CD4-positive, alpha-beta memory T cell (primary cell): Measurements from ENCODE around the gene SESN3. TPM values are rescaled to one million over a fixed set of nuclear protein-coding genes. Genes with fewer than 3 reads are reported as not detected.
"Not testable (repeated sequence)": the region's sequence is repeated elsewhere in the genome, so short reads cannot be mapped to it uniquely, and the experiment has no call there.

Experiments
- CTCF ChIA-PET: fragments of 350-600 bp; sonication (Branson Sonifier 250); formaldehyde crosslinking; loops from one replicate; lab custom pipeline; 2021; ENCODE audit warnings: inconsistent platforms; ENCODE audit not compliant: partially characterized antibody; lab: Charles Lee
- POLR2A ChIA-PET: fragments of 350-600 bp; sonication (Branson Sonifier 250); formaldehyde crosslinking; loops from one replicate; lab custom pipeline; 2021; ENCODE audit not compliant: partially characterized antibody; lab: Charles Lee
- DNase-seq, 5 donors: peaks; one replicate each; pipeline versions ENCODE4 v3.0.0 to v3.0.0-alpha.2; 2020 to 2022; ENCODE audit warnings: mixed read lengths in 1 of 5
- H3K27ac ChIP-seq: one replicate; pipeline ENCODE4 v1.7.0; 2013; ENCODE audit warnings: low read depth, low read length
- H3K27me3 ChIP-seq: 2 replicates; pipeline ENCODE4 v1.7.0; 2013; ENCODE audit warnings: mild to moderate bottlenecking, low read length, moderate library complexity; ENCODE audit not compliant: insufficient read depth
- H3K36me3 ChIP-seq: 2 replicates; pipeline ENCODE4 v1.7.0; 2013; ENCODE audit warnings: mild to moderate bottlenecking, low read length, moderate library complexity; ENCODE audit not compliant: insufficient read depth
- H3K4me1 ChIP-seq: 2 replicates; pipeline ENCODE4 v1.7.0; 2013; ENCODE audit warnings: mild to moderate bottlenecking, low read length, moderate library complexity; ENCODE audit not compliant: insufficient read depth
- H3K4me3 ChIP-seq, 2 donors: one replicate each; pipeline ENCODE4 v1.7.0; 2013; ENCODE audit warnings: low read length in 2 of 2, mild to moderate bottlenecking in 1 of 2
- H3K9me3 ChIP-seq, 2 donors: one replicate each; pipeline ENCODE4 v1.7.0; 2013; ENCODE audit warnings: low read length in 2 of 2, control low read depth in 1 of 2; ENCODE audit not compliant: control insufficient read depth in 1 of 2
- H3K27ac Mint-ChIP-seq, 7 donors: one replicate each; pipeline ENCODE4 v1.8.0; 2020 to 2021; ENCODE audit warnings: mixed read lengths in 7 of 7, mild to moderate bottlenecking in 6 of 7, inconsistent platforms in 3 of 7, moderate library complexity in 3 of 7
- H3K27me3 Mint-ChIP-seq, 2 donors: one replicate each; pipeline ENCODE4 v1.8.0; 2020 to 2021; ENCODE audit warnings: mixed read lengths in 2 of 2
- H3K36me3 Mint-ChIP-seq, 2 donors: one replicate each; pipeline ENCODE4 v1.8.0; 2020 to 2021; ENCODE audit warnings: mixed read lengths in 2 of 2, inconsistent platforms in 1 of 2, mild to moderate bottlenecking in 1 of 2
- H3K4me1 Mint-ChIP-seq, 4 donors: one replicate each; pipeline ENCODE4 v1.8.0; 2020 to 2021; ENCODE audit warnings: mixed read lengths in 4 of 4, mild to moderate bottlenecking in 1 of 4
- H3K4me3 Mint-ChIP-seq, 8 donors: one replicate each; pipeline ENCODE4 v1.8.0; 2020 to 2021; ENCODE audit warnings: mixed read lengths in 8 of 8, mild to moderate bottlenecking in 7 of 8, moderate library complexity in 6 of 8, inconsistent platforms in 3 of 8
- H3K9me3 Mint-ChIP-seq, 8 donors: one replicate each; pipeline ENCODE4 v1.8.0; 2020 to 2021; ENCODE audit warnings: mixed read lengths in 8 of 8, mild to moderate bottlenecking in 5 of 8, inconsistent platforms in 3 of 8, moderate library complexity in 1 of 8
- intact Hi-C: fragments of 100-400 bp; cut with micrococcal nuclease; formaldehyde crosslinking; loops from one replicate; pipeline ENCODE4 v1.15.1; 2023
- polyA plus RNA-seq, 2 donors: library from polyadenylated mRNA; unstranded; fragments of 300-500 nt; fragmentation: Illumina TruSeq; gene quantifications; one replicate each; pipeline ENCODE4 v1.2.3, GENCODE V29; 2021
- total RNA-seq, 2 experiments: library from RNA; stranded (reverse); gene quantifications; one replicate each; pipeline ENCODE4 v1.2.3, GENCODE V29; 2021

SESN3 gene
- total and polyA plus RNA-seq, 4 experiments from 2014 or later: 1.8 to 211 (median 104) TPM

- not testable (repeated sequence) for H3K9me3 Mint-ChIP-seq, H3K27ac Mint-ChIP-seq, H3K4me3 Mint-ChIP-seq, H3K36me3 ChIP-seq, H3K27me3 ChIP-seq, H3K4me3 ChIP-seq, H3K9me3 ChIP-seq, H3K27me3 Mint-ChIP-seq, H3K36me3 Mint-ChIP-seq, DNase-seq, H3K27ac ChIP-seq
- H3K4me1 ChIP-seq: peaks cover 35% of the 10 kb centered on the region
- intact Hi-C loops: loop anchor here (5.0 kb wide), 1 partner anchor 165 kb away; the partner anchor contains the start of gene ENDOD1
- POLR2A ChIA-PET: interaction anchor here (7.5 kb wide), 1 partner anchor 21 kb away, joined by 127 read pairs; the partner anchor contains the start of gene SESN3
- H3K4me1 Mint-ChIP-seq: peaks cover 22 to 41% (median 35%) of the 10 kb centered on the region in 4 donors
- CTCF ChIA-PET: interaction anchor here (1.2 to 2.9 kb wide), 2 partner anchors 9 to 99 kb away, joined by 3 to 8 read pairs; no protein-coding TSS in a partner anchor
Measured at GRCh38 chr11:95251896-95252295, 20.9 kb upstream of the SESN3 start.

GRCh38 chr11:95248666-95249467, 17.9 kb upstream of the SESN3 start:
- Histone ChIP-seq H3K4me3 (no peak overlapping the region), H3K9me3 (no peaks in the 10 kb centered on the region), H3K27me3 (no peaks in the 10 kb centered on the region), H3K36me3 (no peaks in the 10 kb centered on the region), H3K27ac (no peak overlapping the region), H3K4me1 (peaks cover 7% of the 10 kb centered on the region)
- CTCF ChIA-PET: interaction anchor here (0.9 kb wide), 1 partner anchor 18 kb away, joined by 3 read pairs; the partner anchor contains the start of gene SESN3
- no peak for DNase-seq
- Mint-ChIP-seq H3K27me3 (peaks cover 0 to 2% of the 10 kb centered on the region in 2 donors), H3K36me3 (peaks cover 0 to 4% of the 10 kb centered on the region in 2 donors), H3K4me1 (peaks cover under 1 to 11% (median 7%) of the 10 kb centered on the region in 4 donors), H3K4me3 (no peak overlapping the region), H3K27ac (peak overlapping the region in 2 of 7 donors; percentile 6 to 54), H3K9me3 (no peaks in the 10 kb centered on the region)
- POLR2A ChIA-PET: interaction anchor here (0.8 to 1.9 kb wide), 2 partner anchors 17 kb away, joined by 7 to 11 read pairs; partner anchors contain the start of gene SESN3
- intact Hi-C loops: no loop called here

DNA sequence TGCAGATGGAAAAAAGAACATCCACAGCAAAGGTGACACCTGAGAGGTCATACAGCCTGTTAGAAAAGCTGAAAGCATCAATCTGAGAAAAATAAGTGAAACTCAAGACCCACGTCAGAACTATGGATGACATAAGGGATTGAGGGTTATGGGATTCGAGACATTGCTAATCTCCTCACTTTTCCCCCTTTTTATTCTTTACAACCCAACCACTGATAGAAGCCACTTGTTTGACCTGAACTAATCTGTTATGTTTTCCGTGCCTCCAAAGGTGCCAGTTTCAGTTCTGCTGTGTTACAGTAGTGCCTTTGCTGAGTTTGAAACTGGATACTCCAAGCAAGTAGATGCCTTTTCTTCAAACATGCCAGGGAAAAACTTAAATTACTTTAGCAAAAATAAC, 16.9 kb upstream of the SESN3 start:
- CTCF ChIA-PET: interaction anchor here (0.9 kb wide), 1 partner anchor 17 kb away, joined by 3 read pairs; the partner anchor contains the start of gene SESN3
- Histone ChIP-seq H3K9me3 (no peaks in the 10 kb centered on the region), H3K27ac (no peak overlapping the region), H3K4me1 (no peaks in the 10 kb centered on the region), H3K27me3 (no peaks in the 10 kb centered on the region), H3K4me3 (no peak overlapping the region), H3K36me3 (no peaks in the 10 kb centered on the region)
- Mint-ChIP-seq H3K27ac (no peak overlapping the region), H3K36me3 (peaks cover 0 to 4% of the 10 kb centered on the region in 2 donors), H3K9me3 (no peaks in the 10 kb centered on the region), H3K27me3 (peaks cover under 1 to 3% of the 10 kb centered on the region in 2 donors), H3K4me3 (no peak overlapping the region), H3K4me1 (peaks cover 0 to 4% (median 1%) of the 10 kb centered on the region in 4 donors)
- POLR2A ChIA-PET: interaction anchor here (1.9 kb wide), 1 partner anchor 16 kb away, joined by 11 read pairs; the partner anchor contains the start of gene SESN3
- no peak for DNase-seq
- intact Hi-C loops: no loop called here

GRCh38 chr11:95247127-95247684, 16.2 kb upstream of the SESN3 start:
- POLR2A ChIA-PET: interaction anchor here (1.9 kb wide), 1 partner anchor 15 kb away, joined by 11 read pairs; the partner anchor contains the start of gene SESN3

GRCh38 chr11:95245581-95245980, 14.6 kb upstream of the SESN3 start:
- H3K36me3 ChIP-seq: no peaks in the 10 kb centered on the region
- POLR2A ChIA-PET: interaction anchor here (1.5 to 2.1 kb wide), 2 partner anchors 9 to 14 kb away, joined by 3 to 18 read pairs; partner anchors contain the start of gene SESN3
- no peak for DNase-seq
- no peak overlapping the region for H3K4me3 ChIP-seq
- Mint-ChIP-seq H3K27ac (no peak overlapping the region), H3K9me3 (no peaks in the 10 kb centered on the region), H3K4me1 (peaks cover 0 to 5% (median 1%) of the 10 kb centered on the region in 4 donors), H3K4me3 (no peak overlapping the region), H3K36me3 (peaks cover 0 to 4% of the 10 kb centered on the region in 2 donors), H3K27me3 (peaks cover 1 to 5% of the 10 kb centered on the region in 2 donors)
- no peaks in the 10 kb centered on the region for H3K4me1 ChIP-seq
- no peaks in the 10 kb centered on the region for H3K27me3 ChIP-seq
- H3K9me3 ChIP-seq: no peaks in the 10 kb centered on the region
- H3K27ac ChIP-seq: no peak overlapping the region
- intact Hi-C loops: no loop called here
- CTCF ChIA-PET: interaction anchor here (1.4 to 4.0 kb wide), 2 partner anchors 14 to 45 kb away, joined by 3 to 19 read pairs; partner anchors contain the start of gene SESN3

More at GRCh38 chr11:95247127-95247684, 16.2 kb upstream of the SESN3 start:
- no peaks in the 10 kb centered on the region for H3K9me3 ChIP-seq
- no peak overlapping the region for H3K4me3 Mint-ChIP-seq
- CTCF ChIA-PET: no interaction called here
- peaks cover 0 to 3% (median 0%) of the 10 kb centered on the region in 4 donors for H3K4me1 Mint-ChIP-seq
- peaks cover 0 to 4% of the 10 kb centered on the region in 2 donors for H3K36me3 Mint-ChIP-seq
- H3K4me3 ChIP-seq: no peak overlapping the region
- no peaks in the 10 kb centered on the region for H3K27me3 ChIP-seq
- peaks cover 1 to 2% of the 10 kb centered on the region in 2 donors for H3K27me3 Mint-ChIP-seq
- H3K27ac Mint-ChIP-seq: no peak overlapping the region
- H3K36me3 ChIP-seq: no peaks in the 10 kb centered on the region
- intact Hi-C loops: no loop called here
- DNase-seq: no peak
- H3K4me1 ChIP-seq: no peaks in the 10 kb centered on the region
- no peaks in the 10 kb centered on the region for H3K9me3 Mint-ChIP-seq
- H3K27ac ChIP-seq: no peak overlapping the region

DNA sequence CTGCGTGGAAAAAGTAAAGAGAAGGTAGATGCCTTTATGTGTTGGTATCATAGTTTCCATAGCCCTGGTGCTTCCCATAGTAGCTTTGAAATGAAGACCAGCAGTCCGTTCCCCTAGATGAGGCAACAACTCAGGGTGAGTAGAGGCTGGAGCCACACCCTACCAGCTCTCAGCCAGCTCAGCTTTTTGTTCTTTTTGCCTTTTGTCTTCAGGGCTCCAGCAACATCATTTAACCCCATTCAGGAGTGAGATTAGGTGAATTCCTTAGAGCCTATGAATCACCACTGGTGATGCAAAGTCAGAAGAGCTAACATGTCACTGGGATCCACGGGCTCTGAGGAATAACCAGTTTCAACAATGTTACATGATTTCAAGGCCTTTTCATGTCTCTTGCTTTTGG, 14.0 kb upstream of the SESN3 start:
- H3K4me3 Mint-ChIP-seq: no peak overlapping the region
- no peak overlapping the region for H3K27ac Mint-ChIP-seq
- Histone ChIP-seq H3K27ac (no peak overlapping the region), H3K4me3 (no peak overlapping the region), H3K36me3 (no peaks in the 10 kb centered on the region), H3K4me1 (no peaks in the 10 kb centered on the region), H3K27me3 (no peaks in the 10 kb centered on the region), H3K9me3 (no peaks in the 10 kb centered on the region)
- peaks cover 0 to 4% of the 10 kb centered on the region in 2 donors for H3K36me3 Mint-ChIP-seq
- H3K4me1 Mint-ChIP-seq: peaks cover 0 to 5% (median 1%) of the 10 kb centered on the region in 4 donors
- H3K9me3 Mint-ChIP-seq: no peaks in the 10 kb centered on the region
- ChIA-PET CTCF (interaction anchor here (1.4 to 4.0 kb wide), 3 partner anchors 8 to 46 kb away, joined by 3 to 19 read pairs (median 4); partner anchors contain the start of gene SESN3), POLR2A (interaction anchor here (0.8 to 2.1 kb wide), 4 partner anchors 8 to 435 kb away, joined by 3 to 18 read pairs (median 4); partner anchors contain the start of gene SESN3)
- intact Hi-C loops: no loop called here
- no peak for DNase-seq
- H3K27me3 Mint-ChIP-seq: peaks cover 1 to 5% of the 10 kb centered on the region in 2 donors
